ENCODE measurements around the gene PLCH1. TPM values are rescaled to one million over a fixed set of nuclear protein-coding genes. Genes with fewer than 3 reads are reported as not detected.

The PLCH1 gene
- total RNA-seq, 1 donor from 2014 or later, result 0.26 TPM

DNA sequence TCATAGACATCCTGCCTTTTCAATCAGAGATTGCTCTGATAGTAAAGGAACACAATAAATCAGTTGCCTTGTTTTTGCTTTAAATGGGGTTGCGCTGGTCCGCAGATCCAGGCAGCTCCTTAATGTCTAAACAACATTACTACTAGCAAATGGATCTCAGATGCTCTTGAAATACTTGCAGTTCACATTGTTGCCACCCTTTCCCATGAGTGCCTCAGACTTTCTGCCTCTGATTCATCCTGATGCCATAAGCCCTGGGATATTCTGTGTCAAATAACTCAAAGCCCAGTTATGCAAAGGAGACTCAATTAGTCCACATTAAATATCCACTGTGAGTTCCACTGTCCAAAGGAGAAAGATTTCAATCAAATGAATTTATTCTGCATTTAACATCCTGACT is 196.7 kb downstream of the PLCH1 start:
- Histone ChIP-seq H3K36me3 (ENCODE audit: control insufficient read depth, insufficient read depth, low read length) (no peaks in the 10 kb centered on the region), H3K4me3 (ENCODE audit: low read depth, low read length) (no peak overlapping the region), H3K27me3 (ENCODE audit: control insufficient read depth, insufficient read depth, low read length) (no peaks in the 10 kb centered on the region)
- peak; percentile 65 for DNase-seq (ENCODE audit: low read depth)
- no peak for FAIRE-seq
- TF ChIP-seq, protein P1, sequence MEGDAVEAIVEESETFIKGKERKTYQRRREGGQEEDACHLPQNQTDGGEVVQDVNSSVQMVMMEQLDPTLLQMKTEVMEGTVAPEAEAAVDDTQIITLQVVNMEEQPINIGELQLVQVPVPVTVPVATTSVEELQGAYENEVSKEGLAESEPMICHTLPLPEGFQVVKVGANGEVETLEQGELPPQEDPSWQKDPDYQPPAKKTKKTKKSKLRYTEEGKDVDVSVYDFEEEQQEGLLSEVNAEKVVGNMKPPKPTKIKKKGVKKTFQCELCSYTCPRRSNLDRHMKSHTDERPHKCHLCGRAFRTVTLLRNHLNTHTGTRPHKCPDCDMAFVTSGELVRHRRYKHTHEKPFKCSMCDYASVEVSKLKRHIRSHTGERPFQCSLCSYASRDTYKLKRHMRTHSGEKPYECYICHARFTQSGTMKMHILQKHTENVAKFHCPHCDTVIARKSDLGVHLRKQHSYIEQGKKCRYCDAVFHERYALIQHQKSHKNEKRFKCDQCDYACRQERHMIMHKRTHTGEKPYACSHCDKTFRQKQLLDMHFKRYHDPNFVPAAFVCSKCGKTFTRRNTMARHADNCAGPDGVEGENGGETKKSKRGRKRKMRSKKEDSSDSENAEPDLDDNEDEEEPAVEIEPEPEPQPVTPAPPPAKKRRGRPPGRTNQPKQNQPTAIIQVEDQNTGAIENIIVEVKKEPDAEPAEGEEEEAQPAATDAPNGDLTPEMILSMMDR (IDR thresholded peaks at IDR 0.05; ENCODE audit: insufficient read depth, low read length, severe bottlenecking), result no peak

DNA sequence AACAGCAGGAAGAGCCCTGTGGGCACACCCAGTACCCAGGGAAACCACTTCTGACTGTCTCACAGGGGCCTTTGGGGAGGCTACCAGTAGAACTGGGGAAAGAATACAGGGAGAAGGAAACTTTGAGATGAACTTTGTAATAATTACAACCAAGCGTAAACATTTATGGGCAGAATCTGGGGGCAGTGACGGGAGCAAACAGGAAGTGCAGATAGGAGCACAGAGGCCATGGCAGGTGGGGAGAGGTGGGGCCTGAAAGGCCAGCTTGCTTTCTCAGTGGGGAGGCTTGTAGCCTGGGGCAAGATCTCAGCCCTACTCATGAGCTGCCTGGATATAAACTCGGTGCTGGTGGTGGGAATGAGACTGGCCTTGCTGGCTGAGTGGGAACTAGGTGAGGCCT is 209.8 kb downstream of the PLCH1 start:
- TF ChIP-seq, protein P1 (IDR thresholded peaks at IDR 0.05; ENCODE audit: insufficient read depth, low read length, severe bottlenecking), result no peak
- Histone ChIP-seq H3K4me3 (ENCODE audit: low read depth, low read length) (no peak overlapping the region), H3K36me3 (ENCODE audit: control insufficient read depth, insufficient read depth, low read length) (no peaks in the 10 kb centered on the region), H3K27me3 (ENCODE audit: control insufficient read depth, insufficient read depth, low read length) (no peaks in the 10 kb centered on the region)
- DNase-seq (ENCODE audit: low read depth) (no peak), FAIRE-seq (no peak)

DNA sequence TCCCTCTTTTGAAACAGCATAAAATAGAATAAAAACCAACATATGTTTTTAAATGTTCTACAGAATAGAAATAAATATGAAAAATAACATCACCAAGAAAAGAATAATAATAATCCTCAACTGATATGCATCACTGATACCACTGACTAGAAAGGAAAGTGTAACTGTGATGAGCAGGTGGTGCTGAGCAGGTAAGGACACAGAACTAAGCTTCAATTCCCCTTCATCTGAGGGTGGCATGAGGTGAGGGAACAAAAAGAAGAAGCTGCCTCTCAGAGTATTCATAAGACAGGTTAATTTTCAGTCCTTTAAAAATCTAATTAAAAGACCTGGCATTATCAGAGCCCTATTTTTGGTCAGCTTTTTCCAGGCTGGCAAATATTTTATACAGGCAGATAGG is 216.3 kb downstream of the PLCH1 start:
- no peak for DNase-seq (ENCODE audit: low read depth)
- H3K36me3 ChIP-seq (ENCODE audit: control insufficient read depth, insufficient read depth, low read length), result no peaks in the 10 kb centered on the region
- TF ChIP-seq, protein P1 (IDR thresholded peaks at IDR 0.05; ENCODE audit: insufficient read depth, low read length, severe bottlenecking), result no peak
- no peak overlapping the region for H3K4me3 ChIP-seq (ENCODE audit: low read depth, low read length)
- H3K27me3 ChIP-seq (ENCODE audit: control insufficient read depth, insufficient read depth, low read length), result no peaks in the 10 kb centered on the region
- FAIRE-seq, result no peak

DNA sequence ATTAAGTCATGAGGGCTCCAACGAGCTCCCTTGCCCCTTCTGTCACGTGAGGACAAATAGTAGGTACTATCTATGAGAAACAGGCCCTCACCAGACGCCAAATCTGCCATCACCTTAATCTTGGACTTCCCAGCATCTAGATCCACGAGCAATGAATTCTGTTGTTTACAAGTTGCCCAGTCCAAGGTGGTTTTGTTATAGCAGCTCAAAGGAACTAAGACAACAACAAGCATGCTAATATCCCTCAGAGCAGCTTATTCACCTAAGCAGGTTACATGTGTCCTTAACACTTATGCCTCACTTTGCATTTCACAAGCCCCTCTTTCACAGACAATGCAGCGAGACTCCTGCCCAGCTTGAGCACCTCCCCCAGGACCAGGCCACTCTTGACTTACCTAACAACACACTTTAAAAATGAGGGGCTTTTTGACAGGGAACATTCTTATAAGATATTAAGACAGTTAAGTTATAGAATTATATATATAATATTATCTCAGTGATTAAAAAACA is 219.5 kb downstream of the PLCH1 start:
- TF ChIP-seq, protein P1 (IDR thresholded peaks at IDR 0.05; ENCODE audit: insufficient read depth, low read length, severe bottlenecking), result no peak
- DNase-seq (ENCODE audit: low read depth) (no peak), FAIRE-seq (no peak)
- H3K27me3 ChIP-seq (ENCODE audit: control insufficient read depth, insufficient read depth, low read length), result no peaks in the 10 kb centered on the region
- H3K36me3 ChIP-seq (ENCODE audit: control insufficient read depth, insufficient read depth, low read length), result no peaks in the 10 kb centered on the region
- H3K4me3 ChIP-seq (ENCODE audit: low read depth, low read length), result no peak overlapping the region

DNA sequence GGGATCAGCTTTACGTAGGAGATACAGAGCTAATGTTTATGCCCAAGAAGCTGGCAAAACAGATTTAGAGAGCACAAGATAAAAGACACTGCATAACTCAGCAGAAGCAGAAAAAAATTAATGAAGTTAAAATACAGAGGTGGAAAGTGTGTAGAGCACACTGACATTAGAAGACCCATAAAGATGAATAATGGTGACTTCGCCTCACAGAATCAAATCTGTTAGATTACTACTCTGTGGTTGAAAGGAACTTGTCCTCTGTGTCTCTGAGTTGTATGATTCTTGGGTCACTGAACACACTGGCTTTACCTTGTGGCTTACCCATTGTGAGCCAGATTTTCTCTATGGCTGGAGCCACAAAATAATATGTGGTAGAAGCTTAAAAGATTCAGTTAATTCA is 224.4 kb downstream of the PLCH1 start:
- Histone ChIP-seq H3K4me3 (ENCODE audit: low read depth, low read length) (no peak overlapping the region), H3K27me3 (ENCODE audit: control insufficient read depth, insufficient read depth, low read length) (no peaks in the 10 kb centered on the region), H3K36me3 (ENCODE audit: control insufficient read depth, insufficient read depth, low read length) (no peaks in the 10 kb centered on the region)
- TF ChIP-seq, protein P1 (IDR thresholded peaks at IDR 0.05; ENCODE audit: insufficient read depth, low read length, severe bottlenecking), result no peak
- FAIRE-seq, result no peak
- no peak for DNase-seq (ENCODE audit: low read depth)

DNA sequence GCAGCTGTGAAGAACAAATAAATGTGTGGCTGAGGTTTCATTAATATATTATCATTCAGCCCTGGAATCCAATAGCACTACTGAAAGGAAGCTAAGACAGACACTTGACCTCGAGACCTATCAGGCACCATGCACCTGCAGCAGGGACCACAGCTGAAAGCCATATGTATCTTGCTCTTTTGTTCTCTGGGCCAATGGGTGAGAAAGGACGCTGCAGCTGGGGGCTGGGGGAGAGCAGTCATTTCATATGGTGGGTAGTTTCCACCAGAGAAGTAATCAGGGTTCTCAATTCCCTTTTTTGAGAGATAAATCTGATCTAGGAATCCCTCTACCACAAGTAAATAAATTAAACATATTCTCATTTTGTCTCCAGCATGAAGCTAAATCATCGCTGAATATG is 225.8 kb downstream of the PLCH1 start:
- Histone ChIP-seq H3K27me3 (ENCODE audit: control insufficient read depth, insufficient read depth, low read length) (no peaks in the 10 kb centered on the region), H3K36me3 (ENCODE audit: control insufficient read depth, insufficient read depth, low read length) (no peaks in the 10 kb centered on the region), H3K4me3 (ENCODE audit: low read depth, low read length) (no peak overlapping the region)
- TF ChIP-seq, protein P1 (IDR thresholded peaks at IDR 0.05; ENCODE audit: insufficient read depth, low read length, severe bottlenecking), result no peak
- FAIRE-seq, result no peak
- DNase-seq (ENCODE audit: low read depth), result no peak

Data from bronchial epithelial cell (primary cell).